ENCODE data around the gene S100A2. TPM values are rescaled to one million over a fixed set of nuclear protein-coding genes. Genes with fewer than 3 reads are reported as not detected.
"Not testable (repeated sequence)": the region's sequence is repeated elsewhere in the genome, so short reads cannot be mapped to it uniquely, and the experiment has no call there.

The S100A2 gene
- total and polyA plus RNA-seq, 4 donors = 1.1 to 261 (median 54.8) TPM

- WGBS, 2 donors = 51 to 69% methylated on average over 3 of the region's 3 CpGs
- ATAC-seq (ENCODE audit: insufficient read depth, low FRiP score) = no peak
- no peak overlapping the region for H3K27ac ChIP-seq (ENCODE audit: low read depth in 1 of 2, low read length in 1 of 2)
Measured at GRCh38 chr1:153525088-153525728, 40.4 kb downstream of the S100A2 start.

DNA sequence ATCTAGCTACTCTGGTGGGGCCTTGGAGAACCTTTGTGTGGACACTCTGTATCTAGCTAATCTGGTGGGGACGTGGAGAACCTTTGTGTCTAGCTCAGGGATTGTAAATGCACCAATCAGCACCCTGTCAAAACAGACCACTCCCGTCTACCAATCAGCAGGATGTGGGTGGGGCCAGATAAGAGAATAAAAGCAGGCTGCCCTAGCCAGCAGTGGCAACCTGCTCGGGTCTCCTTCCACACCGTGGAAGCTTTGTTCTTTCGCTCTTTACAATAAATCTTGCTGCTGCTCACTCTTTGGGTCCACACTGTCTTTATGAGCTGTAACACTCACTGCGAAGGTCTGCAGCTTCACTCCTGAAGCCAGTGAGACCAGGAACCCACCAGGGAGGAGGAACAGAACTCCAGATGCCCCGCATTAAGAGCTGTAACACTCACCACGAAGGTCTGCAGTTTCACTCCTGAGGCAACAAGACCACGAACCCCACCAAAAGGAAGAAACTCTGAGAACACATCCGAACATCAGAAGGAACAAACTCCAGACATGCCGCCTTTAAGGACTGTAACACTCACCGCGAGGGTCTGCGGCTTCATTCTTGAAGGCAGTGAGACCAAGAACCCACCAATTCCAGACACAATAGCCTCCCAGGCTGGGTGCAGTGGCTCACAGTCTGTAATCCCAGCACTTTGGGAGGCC lies 43.1 kb downstream of the S100A2 start:
- not testable (repeated sequence) for H3K9ac ChIP-seq (ENCODE audit: insufficient read depth in 1 of 2, low read length in 2 of 2); H3K4me3 ChIP-seq; H3K36me3 ChIP-seq (ENCODE audit: control insufficient read depth in 4 of 4, insufficient read depth in 4 of 4, low read length in 4 of 4); H3K9me3 ChIP-seq (ENCODE audit: control insufficient read depth in 4 of 4, insufficient read depth in 3 of 4, low read length in 3 of 4); DNase-seq; ATAC-seq (ENCODE audit: insufficient read depth, low FRiP score); H3K27ac ChIP-seq (ENCODE audit: low read depth in 1 of 2, low read length in 1 of 2); H3K4me1 ChIP-seq (ENCODE audit: control insufficient read depth in 5 of 5, insufficient read depth in 5 of 5, low read length in 5 of 5); H3K27me3 ChIP-seq (ENCODE audit: control insufficient read depth in 3 of 3, insufficient read depth in 3 of 3, low read length in 2 of 3)
- whole genome bisulfite sequencing, 2 donors = 71 to 76% methylated on average over 14 of the region's 14 CpGs

More at GRCh38 chr1:153525088-153525728, 40.4 kb downstream of the S100A2 start:
- no peak overlapping the region for H3K4me3 ChIP-seq
- H3K9ac ChIP-seq (ENCODE audit: insufficient read depth in 1 of 2, low read length in 2 of 2) = no peak overlapping the region
- H3K36me3 ChIP-seq (ENCODE audit: control insufficient read depth in 4 of 4, insufficient read depth in 4 of 4, low read length in 4 of 4) = no peaks in the 10 kb centered on the region
- no peak for DNase-seq
- H3K27me3 ChIP-seq (ENCODE audit: control insufficient read depth in 3 of 3, insufficient read depth in 3 of 3, low read length in 2 of 3) = no peaks in the 10 kb centered on the region
- TF ChIP-seq CTCF (IDR thresholded peaks at IDR 0.05; ENCODE audit: control extremely low read depth, extremely low read depth) = no peak
- H3K4me1 ChIP-seq (ENCODE audit: control insufficient read depth in 5 of 5, insufficient read depth in 5 of 5, low read length in 5 of 5) = peaks cover 0 to 9% (median 0%) of the 10 kb centered on the region in 5 donors
- no peaks in the 10 kb centered on the region for H3K9me3 ChIP-seq (ENCODE audit: control insufficient read depth in 4 of 4, insufficient read depth in 3 of 4, low read length in 3 of 4)

DNA sequence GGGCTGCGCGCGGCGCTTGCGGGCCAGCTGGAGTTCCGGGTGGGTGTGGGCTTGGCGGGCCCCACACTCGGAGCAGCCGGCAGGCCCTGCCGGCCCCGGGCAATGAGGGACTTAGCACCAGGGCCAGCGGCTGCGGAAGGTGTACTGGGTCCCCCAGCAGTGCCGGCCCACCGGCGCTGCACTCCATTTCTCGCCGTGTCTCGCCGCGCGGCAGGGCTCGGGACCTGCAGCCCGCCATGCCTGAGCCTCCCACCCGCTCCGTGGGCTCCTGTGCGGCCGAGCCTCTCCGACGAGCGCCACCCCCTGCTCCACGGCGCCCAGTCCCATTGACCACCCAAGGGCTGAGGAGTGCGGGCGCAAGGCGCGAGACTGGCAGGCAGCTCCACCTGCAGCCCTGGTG lies 43.8 kb downstream of the S100A2 start:
- not testable (repeated sequence) for ATAC-seq (ENCODE audit: insufficient read depth, low FRiP score); H3K27ac ChIP-seq (ENCODE audit: low read depth in 1 of 2, low read length in 1 of 2); H3K27me3 ChIP-seq (ENCODE audit: control insufficient read depth in 3 of 3, insufficient read depth in 3 of 3, low read length in 2 of 3); H3K4me1 ChIP-seq (ENCODE audit: control insufficient read depth in 5 of 5, insufficient read depth in 5 of 5, low read length in 5 of 5); H3K9ac ChIP-seq (ENCODE audit: insufficient read depth in 1 of 2, low read length in 2 of 2); H3K4me3 ChIP-seq; H3K9me3 ChIP-seq (ENCODE audit: control insufficient read depth in 4 of 4, insufficient read depth in 3 of 4, low read length in 3 of 4); DNase-seq; H3K36me3 ChIP-seq (ENCODE audit: control insufficient read depth in 4 of 4, insufficient read depth in 4 of 4, low read length in 4 of 4)
- WGBS, 2 donors = 96 to 98% methylated on average over 37 of the region's 37 CpGs

GRCh38 chr1:153520818-153521476 lies 44.7 kb downstream of the S100A2 start:
- Histone ChIP-seq H3K9me3 (ENCODE audit: control insufficient read depth in 4 of 4, insufficient read depth in 3 of 4, low read length in 3 of 4) (no peaks in the 10 kb centered on the region), H3K4me3 (no peak overlapping the region), H3K27ac (ENCODE audit: low read depth in 1 of 2, low read length in 1 of 2) (no peak overlapping the region), H3K9ac (ENCODE audit: insufficient read depth in 1 of 2, low read length in 2 of 2) (no peak overlapping the region), H3K36me3 (ENCODE audit: control insufficient read depth in 4 of 4, insufficient read depth in 4 of 4, low read length in 4 of 4) (no peaks in the 10 kb centered on the region), H3K27me3 (ENCODE audit: control insufficient read depth in 3 of 3, insufficient read depth in 3 of 3, low read length in 2 of 3) (no peaks in the 10 kb centered on the region), H3K4me1 (ENCODE audit: control insufficient read depth in 5 of 5, insufficient read depth in 5 of 5, low read length in 5 of 5) (peaks cover 0 to 1% (median 0%) of the 10 kb centered on the region in 5 donors)
- DNase-seq (no peak), ATAC-seq (ENCODE audit: insufficient read depth, low FRiP score) (no peak)
- 88 to 97% methylated on average over 4 of the region's 4 CpGs for WGBS, 2 donors
- no peak for TF ChIP-seq CTCF (IDR thresholded peaks at IDR 0.05; ENCODE audit: control extremely low read depth, extremely low read depth)

- not testable (repeated sequence) for H3K4me1 ChIP-seq (ENCODE audit: control insufficient read depth in 5 of 5, insufficient read depth in 5 of 5, low read length in 5 of 5); ATAC-seq (ENCODE audit: insufficient read depth, low FRiP score); H3K9me3 ChIP-seq (ENCODE audit: control insufficient read depth in 4 of 4, insufficient read depth in 3 of 4, low read length in 3 of 4); H3K36me3 ChIP-seq (ENCODE audit: control insufficient read depth in 4 of 4, insufficient read depth in 4 of 4, low read length in 4 of 4); H3K27ac ChIP-seq (ENCODE audit: low read depth in 1 of 2, low read length in 1 of 2); H3K9ac ChIP-seq (ENCODE audit: insufficient read depth in 1 of 2, low read length in 2 of 2); DNase-seq; H3K27me3 ChIP-seq (ENCODE audit: control insufficient read depth in 3 of 3, insufficient read depth in 3 of 3, low read length in 2 of 3); H3K4me3 ChIP-seq
- 84 to 89% methylated on average over 5 of the region's 5 CpGs for WGBS, 2 donors
Measured at GRCh38 chr1:153520137-153520691, 45.4 kb downstream of the S100A2 start.
